GM21576 (cell line): ENCODE results near the gene TAS2R42.

Experiments used
- ATAC-seq: cut with Tn5 transposase; IDR thresholded peaks from one replicate; pipeline ENCODE4 v1.9.1; 2021; ENCODE audit warnings: mild to moderate bottlenecking, moderate library complexity; ENCODE audit not compliant: unreplicated experiment

TAS2R42 gene

GRCh38 chr12:11186837-11187236 lies at the start of gene TAS2R42:
TAS2R42 (minus strand) TSS chr12:11186937; CDS start chr12:11186937, 0 bp downstream.
- no peak for ATAC-seq

- ATAC-seq, result no peak
Observed at GRCh38 chr12:11233532-11233931, 46.8 kb upstream of the TAS2R42 start.

- no peak for ATAC-seq
Observed at GRCh38 chr12:11228296-11228879, 41.7 kb upstream of the TAS2R42 start.

GRCh38 chr12:11227373-11227772 lies 40.6 kb upstream of the TAS2R42 start:
- ATAC-seq, result no peak

- ATAC-seq, result no peak
Observed at GRCh38 chr12:11209113-11209512, 22.4 kb upstream of the TAS2R42 start.

- ATAC-seq, result no peak
Observed at GRCh38 chr12:11204173-11204572, 17.4 kb upstream of the TAS2R42 start.

GRCh38 chr12:11202811-11203210 lies 16.1 kb upstream of the TAS2R42 start:
- ATAC-seq, result no peak

- ATAC-seq, result no peak
Observed at GRCh38 chr12:11183011-11183410, 3.7 kb downstream of the TAS2R42 start.

GRCh38 chr12:11182529-11182928 lies 4.2 kb downstream of the TAS2R42 start:
- no peak for ATAC-seq

GRCh38 chr12:11178250-11178649 lies 8.5 kb downstream of the TAS2R42 start:
- no peak for ATAC-seq

GRCh38 chr12:11174022-11174421 lies 12.7 kb downstream of the TAS2R42 start:
- no peak for ATAC-seq

- no peak for ATAC-seq
Observed at GRCh38 chr12:11171969-11172675, 14.6 kb downstream of the TAS2R42 start.

GRCh38 chr12:11171145-11171968 lies 15.4 kb downstream of the TAS2R42 start, which contains the start of gene SMIM10L1:
SMIM10L1 (plus strand) TSS chr12:11171194; CDS start chr12:11171357, 163 bp downstream.
- ATAC-seq, result peak; percentile 97

- no peak for ATAC-seq
Observed at GRCh38 chr12:11170810-11171144, 16.0 kb downstream of the TAS2R42 start.

- no peak for ATAC-seq
Observed at GRCh38 chr12:11166300-11166699, 20.4 kb downstream of the TAS2R42 start.

GRCh38 chr12:11164384-11164783 lies 22.4 kb downstream of the TAS2R42 start:
- no peak for ATAC-seq

GRCh38 chr12:11162502-11162901 lies 24.2 kb downstream of the TAS2R42 start:
- no peak for ATAC-seq

GRCh38 chr12:11158885-11159444 lies 27.8 kb downstream of the TAS2R42 start:
- no peak for ATAC-seq

- ATAC-seq, result no peak
Observed at GRCh38 chr12:11154400-11154925, 32.3 kb downstream of the TAS2R42 start.

- no peak for ATAC-seq
Observed at GRCh38 chr12:11152725-11153124, 34.0 kb downstream of the TAS2R42 start.

GRCh38 chr12:11150832-11151231 lies 35.9 kb downstream of the TAS2R42 start:
- no peak for ATAC-seq
